GM18520 (cell line): Measurements from ENCODE around the gene ADGRG4.

Experiments used
- ATAC-seq: cut with Tn5 transposase; IDR thresholded peaks from one replicate; pipeline ENCODE4 v1.9.1; 2021; ENCODE audit not compliant: unreplicated experiment

The ADGRG4 gene

DNA sequence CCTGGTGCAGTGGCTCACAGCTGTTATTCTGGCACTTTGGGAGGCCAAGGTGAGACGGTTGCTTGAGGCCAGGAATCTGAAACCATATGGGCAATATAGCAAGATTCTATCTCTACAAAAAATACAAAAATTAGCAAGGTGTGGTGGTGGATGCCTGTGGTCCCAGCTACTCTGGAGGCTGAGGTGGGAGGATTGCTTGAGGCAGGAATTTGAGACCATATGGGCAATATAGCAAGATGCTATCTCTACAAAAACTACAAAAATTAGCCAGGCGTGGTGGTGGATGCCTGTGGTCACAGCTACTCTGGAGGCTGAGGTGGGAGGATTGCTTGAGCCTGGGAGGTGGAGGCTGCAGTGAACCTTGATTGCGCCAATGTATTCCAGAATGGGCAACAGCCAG, 2.3 kb downstream of the ADGRG4 start:
- ATAC-seq: no peak

DNA sequence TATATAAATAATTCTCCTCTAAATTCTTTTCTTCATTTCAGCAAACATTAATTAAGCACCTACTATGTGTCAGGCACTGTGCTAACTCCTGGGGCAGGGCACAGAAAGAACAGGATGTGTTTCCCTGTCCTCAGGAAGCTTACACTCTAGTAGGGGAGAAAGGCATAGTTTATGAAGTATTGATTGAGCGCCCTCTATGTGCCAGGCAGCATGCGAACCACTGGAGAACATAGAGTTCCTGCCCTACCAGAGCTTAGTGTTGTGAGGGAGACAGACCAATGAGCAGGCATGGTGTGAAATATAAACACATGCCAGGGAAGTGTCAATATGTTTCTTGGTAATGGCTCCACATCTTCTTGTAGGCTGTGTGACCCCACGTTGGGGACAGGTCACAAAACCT, 3.7 kb downstream of the ADGRG4 start:
- no peak for ATAC-seq

DNA sequence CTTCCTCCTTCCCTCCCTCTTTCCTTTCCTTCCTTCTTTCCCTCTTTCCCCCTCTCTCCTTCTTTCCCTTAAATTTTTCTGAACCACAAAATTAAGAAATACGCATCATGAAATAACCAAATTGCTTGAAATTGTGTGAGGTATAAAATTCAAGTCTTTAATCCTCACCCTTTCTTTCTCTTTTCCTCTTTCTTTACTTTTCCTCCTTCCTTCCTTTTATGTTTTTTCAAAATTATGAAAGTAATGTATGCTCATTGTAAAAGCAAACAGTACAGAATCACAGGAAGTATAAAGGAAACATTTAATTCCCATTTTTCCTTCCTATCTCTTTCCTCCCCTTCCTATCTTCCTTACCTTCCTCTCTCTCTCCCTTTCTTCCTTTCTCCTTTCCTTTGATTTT, 5.4 kb downstream of the ADGRG4 start:
- ATAC-seq: no peak

DNA sequence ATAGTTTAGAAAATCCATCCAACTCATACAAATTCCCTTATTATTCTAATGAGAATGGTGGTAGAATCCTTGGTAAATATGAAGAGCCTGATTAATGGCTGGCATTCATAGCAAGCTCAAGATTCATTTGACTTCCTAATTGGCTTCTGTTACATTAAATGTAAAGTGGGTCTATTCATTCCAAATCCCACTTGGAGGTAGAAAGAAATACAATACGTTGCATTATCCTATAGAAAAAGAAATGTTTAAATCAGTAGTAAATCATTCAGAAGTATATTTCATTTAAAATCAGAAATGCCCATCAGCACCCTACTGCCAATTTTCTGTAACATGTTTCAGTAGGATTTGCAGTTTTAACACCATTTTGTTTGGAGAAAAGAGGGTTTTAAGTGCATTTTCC, 6.7 kb downstream of the ADGRG4 start:
- ATAC-seq: no peak

DNA sequence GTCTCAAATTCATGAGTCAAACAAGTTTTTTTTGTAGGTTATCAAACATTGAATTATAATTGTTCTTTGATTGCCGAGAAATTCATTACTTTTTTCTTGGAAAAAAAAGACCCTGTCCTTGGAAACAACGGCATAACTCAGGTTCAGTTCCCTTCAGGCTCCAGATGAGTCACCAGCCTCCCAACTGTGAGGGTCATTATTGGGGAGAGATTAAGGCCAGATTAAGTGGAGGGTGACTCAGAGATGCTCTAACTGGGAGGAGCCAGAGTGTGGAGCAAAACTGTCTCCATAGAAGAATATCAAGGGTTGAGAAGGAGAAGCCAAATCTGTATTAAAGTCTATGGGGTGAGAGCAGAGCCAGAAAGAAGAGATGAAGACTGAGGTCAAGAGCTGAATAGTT, 9.6 kb downstream of the ADGRG4 start:
- no peak for ATAC-seq

DNA sequence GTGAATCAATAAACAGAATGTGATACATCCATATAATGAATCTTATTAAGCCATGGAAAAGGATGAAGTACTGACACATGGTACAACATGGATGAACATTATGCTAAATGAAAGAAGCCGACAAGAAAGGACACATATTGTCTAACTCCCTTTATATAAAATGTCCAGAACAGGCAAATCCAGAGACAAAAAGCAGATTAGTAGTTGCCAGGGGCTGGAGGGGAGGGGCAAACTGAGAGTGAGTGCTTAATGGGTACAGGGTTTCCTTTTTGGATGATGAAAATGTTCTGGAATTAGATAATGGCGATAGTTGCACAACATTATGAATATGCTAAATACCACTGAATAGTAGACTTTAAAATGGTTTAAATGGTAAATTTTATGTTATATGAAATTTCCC, 17.4 kb downstream of the ADGRG4 start:
- ATAC-seq: no peak

DNA sequence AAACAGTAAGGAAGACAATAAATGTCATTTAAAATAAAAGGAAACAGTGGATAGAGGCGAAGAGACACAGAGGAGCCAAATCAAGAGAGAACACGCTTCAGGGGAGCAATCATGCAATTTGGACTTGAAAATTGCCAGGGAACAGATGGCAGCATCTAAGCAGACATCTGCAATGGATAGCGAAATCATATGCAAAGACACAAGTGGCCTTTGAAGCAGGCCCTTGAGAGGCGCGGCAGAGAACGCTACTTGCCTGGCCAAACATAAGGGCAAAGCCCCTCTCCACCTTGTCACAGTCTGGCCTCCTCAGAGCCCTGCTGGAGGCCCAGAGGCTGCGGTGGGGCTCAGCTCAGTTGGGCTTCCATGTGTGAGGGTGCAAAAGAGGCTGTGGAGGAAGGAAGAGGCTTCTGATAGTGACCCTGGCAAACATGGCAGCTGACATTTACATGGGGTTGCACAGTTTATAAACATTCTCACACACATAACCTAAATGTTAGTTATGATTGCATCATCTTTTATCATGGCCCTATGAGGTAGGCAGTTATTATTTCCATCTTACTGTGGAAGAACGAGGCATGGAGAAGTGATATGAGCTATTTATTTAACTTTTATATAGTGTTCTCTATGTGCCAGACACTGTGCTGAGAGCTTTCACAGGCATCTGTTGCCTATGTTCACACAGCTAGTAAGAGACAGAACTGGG, 18.3 kb downstream of the ADGRG4 start:
- no peak for ATAC-seq

DNA sequence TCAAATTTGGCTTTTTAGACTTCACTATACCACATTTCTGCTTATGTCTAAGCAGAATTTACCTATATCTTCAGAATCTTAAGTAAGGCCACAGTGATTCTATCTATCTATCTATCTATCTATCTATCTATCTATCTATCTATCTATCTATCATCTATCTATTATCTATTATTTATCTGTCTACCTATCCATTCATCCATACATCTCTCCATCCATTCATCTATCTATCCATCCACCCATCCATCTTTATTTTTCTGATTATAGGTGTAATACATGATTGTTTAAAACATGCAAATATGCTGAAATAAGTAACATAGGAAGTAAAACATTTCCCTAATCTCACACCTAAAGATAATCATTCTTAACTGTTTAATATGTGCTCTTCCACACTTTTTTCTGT, 18.8 kb downstream of the ADGRG4 start:
- no peak for ATAC-seq

DNA sequence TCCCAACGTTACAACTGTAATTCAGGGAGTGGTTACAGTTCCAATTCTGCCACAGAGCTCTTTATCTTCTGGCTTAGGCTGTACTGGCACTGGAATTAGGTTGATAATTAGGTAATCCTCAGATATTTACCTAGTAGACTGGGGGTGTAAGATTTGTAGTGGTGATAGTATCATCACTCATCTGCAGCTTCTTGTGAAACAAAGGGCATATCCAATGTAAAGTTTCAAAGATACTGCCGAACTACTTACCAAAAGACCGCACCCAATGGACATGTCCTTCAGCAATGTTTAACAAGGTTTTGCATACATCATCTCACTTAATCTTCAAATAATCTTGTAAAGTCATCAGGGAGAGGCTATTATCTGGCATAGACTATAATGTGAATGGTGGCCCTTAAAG, 20.8 kb downstream of the ADGRG4 start:
- ATAC-seq: no peak

DNA sequence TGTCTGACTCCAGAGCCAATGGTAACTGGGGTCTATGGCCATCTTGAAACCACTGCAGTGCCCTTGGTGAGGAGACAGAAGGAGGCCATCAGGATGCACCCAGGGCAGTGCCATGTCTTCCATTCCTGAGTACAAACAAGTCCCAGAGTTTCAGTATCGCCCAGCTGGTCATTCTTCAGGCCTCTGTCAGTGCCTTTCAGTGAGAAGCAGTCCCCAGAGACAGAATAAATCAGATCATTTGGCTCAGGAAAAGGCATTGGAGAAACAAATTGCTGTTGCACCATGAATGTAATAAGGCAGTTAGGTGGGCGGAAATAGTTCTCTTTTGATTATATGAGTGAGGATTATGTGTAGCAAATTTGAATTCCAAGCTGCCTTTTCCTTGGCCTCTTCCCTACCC, 21.3 kb downstream of the ADGRG4 start:
- no peak for ATAC-seq

DNA sequence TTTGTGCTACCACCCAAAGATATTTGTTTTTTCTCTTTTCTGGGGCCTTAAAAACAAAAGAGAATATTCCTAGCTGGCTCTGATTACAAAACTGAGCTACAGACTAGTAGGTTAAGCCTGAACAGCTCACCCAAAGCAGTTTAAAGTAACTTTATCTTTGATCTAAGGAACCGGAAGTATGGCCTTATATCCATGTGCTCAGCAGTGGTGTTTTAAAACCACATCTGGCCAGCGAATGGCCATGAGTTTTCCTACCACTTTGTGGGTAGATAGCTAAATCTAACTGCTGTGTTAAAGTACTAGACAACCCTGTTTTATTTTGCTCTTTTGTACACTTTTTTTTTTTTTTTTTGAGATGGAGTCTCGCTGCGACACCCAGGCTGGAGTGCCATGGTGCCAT, 24.6 kb downstream of the ADGRG4 start:
- no peak for ATAC-seq

DNA sequence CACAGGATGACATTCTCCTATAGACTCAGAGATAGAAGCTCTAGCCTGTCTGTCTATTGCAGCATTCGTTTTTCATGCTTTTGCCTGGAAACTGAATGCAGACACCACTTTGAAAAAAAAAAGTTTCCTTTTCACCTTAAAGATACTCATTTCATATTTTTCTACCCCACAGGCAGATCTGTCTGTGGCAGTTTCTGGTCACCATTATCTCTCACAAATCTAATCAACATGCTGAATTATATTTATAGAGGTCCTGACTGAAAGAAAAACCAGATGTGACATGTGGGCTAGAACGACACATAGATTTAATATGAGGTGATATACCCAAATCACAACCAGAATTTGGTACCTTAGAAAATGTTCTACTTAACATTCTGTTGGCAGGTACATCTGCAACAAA, 28.2 kb downstream of the ADGRG4 start:
- ATAC-seq: no peak

DNA sequence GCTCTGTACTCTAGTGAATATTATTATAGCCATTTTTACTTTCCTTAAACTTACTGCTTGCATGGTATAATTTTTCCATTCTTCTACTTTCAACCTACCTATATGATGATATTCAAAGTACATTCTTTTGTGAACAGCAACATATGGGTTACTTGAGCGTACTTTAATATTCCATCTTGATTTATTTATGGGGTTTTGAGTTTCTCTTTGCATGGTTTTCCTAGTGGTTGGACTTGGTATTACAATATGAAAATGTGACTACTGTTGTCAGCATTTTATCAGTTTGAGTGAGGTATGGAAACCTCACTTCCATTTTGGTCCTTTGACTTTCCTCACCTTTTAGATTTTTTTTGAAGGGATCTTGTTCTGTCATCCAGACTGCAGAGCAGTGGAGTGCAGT, 35.9 kb downstream of the ADGRG4 start:
- no peak for ATAC-seq

DNA sequence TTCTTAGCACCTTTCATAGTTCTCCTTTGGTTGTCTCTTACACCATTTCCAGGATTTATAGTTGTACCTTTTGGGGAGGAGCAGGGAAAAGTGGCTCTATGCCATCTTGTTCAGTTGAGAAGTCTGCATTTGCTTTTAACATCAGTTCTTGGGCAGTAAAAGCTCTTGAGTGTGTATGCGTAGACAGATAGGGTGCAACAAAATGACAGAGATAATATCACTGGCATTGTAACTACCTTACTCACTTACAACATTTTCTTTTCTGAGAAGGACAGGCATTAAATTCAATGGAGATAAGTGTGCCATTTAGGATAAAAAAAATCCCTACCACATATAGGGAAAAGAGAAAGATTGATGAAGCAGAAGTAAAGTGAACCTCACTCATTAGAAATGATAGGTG, 38.9 kb downstream of the ADGRG4 start:
- ATAC-seq: no peak

DNA sequence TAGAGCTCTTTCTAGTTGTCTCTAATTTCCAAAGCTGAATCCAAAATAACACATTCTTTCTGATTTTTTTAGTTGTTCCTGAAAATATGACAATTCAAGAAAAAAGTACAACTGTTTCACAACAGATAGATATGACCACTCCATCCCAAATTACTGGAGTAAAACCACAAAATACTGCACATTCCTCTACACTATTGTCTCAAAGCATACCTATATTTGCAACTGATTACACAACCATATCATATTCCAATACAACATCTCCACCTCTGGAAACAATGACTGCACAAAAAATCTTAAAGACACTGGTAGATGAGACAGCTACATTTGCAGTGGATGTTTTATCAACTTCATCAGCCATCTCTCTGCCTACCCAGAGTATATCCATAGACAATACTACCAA, 43.6 kb downstream of the ADGRG4 start:
- ATAC-seq: no peak

DNA sequence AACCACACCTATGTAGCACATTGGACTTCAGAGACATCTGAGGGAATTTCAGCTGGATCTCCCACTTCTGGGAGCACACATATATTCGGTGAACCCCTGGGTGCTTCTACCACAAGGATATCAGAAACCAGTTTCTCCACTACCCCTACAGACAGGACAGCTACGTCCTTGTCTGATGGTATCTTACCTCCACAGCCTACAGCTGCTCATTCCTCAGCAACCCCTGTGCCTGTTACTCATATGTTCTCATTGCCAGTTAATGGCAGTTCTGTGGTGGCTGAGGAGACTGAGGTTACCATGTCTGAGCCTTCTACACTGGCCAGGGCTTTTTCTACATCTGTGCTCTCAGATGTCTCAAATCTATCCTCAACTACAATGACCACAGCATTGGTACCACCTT, 45.7 kb downstream of the ADGRG4 start:
- no peak for ATAC-seq

DNA sequence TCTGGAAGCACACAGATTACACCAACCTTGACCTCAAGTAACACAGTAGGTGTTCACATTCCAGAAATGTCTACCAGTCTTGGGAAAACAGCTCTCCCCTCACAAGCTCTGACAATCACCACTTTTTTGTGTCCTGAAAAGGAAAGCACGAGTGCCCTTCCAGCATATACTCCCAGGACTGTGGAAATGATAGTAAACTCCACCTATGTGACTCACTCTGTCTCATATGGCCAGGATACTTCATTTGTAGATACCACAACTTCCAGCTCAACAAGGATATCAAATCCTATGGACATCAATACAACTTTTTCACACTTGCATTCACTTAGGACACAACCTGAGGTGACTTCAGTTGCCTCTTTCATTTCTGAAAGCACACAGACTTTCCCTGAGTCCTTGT, 46.9 kb downstream of the ADGRG4 start:
- ATAC-seq: no peak

DNA sequence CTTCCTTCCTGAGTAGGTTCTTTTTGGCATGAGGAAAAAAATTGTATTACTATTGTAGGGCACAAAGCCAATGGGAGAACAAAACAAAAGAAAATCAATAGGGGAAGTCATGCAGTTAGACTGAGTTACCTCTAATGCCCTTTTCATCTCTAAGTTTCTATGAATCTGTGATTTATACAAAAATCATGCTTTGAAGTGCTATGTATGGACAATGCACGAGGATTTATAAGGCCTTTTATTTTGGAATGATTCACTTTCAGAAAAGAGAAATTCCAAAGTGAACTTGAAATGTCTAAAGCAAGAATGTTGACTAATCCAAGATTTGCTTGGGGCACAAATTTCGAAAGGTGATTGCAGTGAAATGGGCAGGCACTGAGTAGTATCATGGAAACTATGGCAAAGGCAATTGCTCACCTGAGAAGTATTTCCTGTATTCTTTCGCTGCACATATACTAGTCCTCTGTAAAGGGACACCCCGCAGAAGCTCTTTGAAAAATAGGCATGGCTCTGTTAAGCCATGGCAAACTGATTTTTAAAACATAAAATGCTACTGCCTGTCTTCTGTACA, 52.8 kb downstream of the ADGRG4 start:
- ATAC-seq: no peak

DNA sequence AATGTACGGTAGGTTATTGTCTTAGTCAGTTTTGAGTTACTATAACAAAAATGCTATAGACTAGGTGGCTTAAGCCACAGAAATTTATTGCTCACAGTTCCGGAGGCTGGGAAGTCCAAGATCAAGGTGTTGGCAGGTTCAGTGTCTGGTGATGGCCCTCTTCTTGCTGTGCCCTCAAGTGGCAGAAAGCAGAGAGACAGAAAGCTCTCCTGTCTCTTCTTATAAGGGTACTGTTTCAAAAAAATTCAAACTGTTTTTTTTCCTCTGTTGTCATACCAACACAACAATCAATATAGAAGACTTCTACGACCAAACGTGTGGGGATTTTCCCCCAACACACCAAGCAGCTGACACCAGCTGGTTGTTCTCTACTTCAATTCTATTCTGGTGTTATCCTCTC, 53.4 kb downstream of the ADGRG4 start:
- no peak for ATAC-seq

DNA sequence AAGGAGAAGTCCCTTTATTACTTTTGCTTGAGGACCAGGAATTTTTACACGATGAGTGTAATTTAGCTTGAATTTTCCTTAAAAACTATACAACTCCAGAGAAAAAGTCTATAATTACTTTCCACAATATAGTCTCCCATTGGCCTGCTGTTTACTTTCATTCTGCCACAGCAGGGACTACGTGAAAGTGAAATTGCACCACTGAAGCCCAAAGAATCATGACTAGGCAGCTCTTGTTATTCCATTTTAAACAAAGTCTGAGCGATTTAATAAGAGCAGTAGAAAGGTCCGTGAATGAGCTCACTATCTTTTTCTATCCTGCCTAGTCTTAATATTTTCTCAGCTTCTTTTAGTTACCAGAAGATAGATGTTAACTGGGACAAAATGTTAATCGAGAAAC, 68.6 kb downstream of the ADGRG4 start:
- no peak for ATAC-seq

DNA sequence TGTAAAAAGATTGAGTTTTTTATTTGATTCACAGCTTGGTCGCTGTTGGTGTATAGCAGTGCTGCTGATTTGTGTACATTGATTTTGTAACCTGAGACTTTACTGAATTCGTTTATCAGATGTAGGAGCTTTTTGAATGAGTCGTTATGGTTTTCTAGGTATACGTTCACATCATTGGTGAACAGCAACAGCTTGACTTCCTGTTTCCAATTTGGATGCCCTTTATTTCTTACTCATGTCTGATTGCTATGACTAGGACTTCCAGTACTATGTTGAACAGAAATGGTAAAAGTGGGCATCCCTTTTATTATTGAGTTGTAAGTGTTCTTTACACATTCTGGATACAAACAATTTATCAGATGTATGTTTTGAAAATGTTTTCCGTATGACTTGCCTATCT, 76.0 kb downstream of the ADGRG4 start:
- ATAC-seq: no peak

DNA sequence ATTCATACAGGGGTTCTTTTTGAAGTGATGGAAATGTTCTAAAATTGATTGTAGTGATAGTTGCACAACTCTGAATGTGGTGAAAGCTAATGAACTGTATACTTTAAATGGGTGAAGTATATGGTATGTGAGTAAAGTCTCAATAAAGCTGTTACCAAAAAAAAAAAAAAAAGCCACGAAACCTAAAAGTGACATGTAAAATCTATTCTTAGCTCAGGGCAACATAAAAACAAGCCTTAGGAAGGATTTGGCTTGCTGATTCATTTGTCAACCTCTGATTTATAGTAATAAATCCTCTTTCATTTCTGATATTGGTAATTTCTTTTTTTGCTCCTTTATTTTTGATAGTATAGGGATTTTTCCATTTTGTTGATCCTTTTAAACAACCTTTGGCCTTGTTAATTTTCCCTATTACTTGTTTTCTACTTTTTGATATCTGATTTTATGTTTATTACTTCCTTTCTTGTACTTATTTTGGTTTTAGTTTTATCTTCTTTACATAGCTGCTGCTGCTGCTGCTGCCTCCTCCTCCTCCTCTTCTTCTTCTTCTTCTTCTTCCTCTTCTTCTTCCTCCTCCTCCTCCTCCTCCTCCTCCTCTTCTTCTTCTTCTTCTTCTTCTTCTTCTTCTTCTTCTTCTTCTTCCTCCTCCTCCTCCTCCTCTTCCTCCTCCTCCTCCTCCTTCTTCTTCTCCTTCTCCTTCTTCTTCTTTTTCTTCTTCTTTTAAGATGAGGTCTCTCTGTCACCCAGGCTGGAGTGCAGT, 79.4 kb downstream of the ADGRG4 start:
- no peak for ATAC-seq

DNA sequence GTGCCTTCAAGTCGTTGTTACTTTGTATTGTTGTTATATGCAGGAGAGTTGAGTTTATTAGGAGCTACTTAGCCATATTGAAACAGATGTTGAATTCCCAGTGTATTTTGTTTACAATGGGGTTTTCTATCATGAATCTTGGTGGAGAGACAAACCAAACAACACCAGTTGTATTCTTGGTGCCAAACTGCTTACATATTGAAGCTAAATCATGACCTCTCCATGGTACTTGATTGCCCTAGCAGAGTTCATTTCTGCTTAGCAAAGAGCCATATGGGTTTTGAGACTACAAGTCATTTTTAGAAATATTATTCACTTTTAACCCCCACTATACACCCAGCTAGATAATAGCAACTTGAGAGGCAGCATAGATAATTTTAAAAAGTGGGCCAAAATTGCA, 85.4 kb downstream of the ADGRG4 start:
- no peak for ATAC-seq
